ENCODE measurements around the gene UCN3.

GRCh38 chr10:5360318-5360915 lies 4.3 kb upstream of the UCN3 start:
- TF ChIP-seq CTCF (IDR thresholded peaks at IDR 0.05 in 2 of 3, conservative IDR thresholded peaks at IDR 0.05 in 1 of 3; ENCODE audit: control insufficient read depth in 2 of 3, extremely low read depth in 1 of 3, insufficient read depth in 1 of 3, low read depth in 3 of 3, low read length in 3 of 3) (no peak), USF2 (IDR thresholded peaks at IDR 0.05; ENCODE audit: borderline replicate concordance, low read depth, low read length) (no peak), SMC3 (IDR thresholded peaks at IDR 0.05; ENCODE audit: borderline replicate concordance, low read length) (no peak), MAX (IDR thresholded peaks at IDR 0.05; ENCODE audit: low read depth, low read length) (no peak)

Data from GM12878 (cell line).